ENCODE results near the gene PKP4.

PKP4 gene

DNA sequence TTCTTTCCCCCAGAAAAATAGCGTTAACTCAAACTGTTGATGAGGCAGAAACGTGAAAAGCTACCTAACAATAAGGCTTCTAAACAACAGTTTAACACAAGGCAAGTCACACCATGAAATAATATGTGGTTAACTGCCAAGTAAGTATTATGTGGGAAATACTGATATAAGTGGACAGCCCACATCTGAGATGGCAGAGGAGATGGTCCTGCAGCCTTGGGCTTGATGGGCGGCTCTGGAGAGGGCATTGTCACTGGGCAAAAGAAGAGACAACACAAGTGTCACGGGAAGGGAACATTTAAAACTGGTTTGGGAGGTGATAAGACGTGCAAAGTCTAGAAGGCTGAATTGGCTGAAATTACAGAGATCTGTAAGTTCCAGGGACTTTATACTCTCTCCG, 147.2 kb downstream of the PKP4 start:
- DNase-seq, result no peak

DNA sequence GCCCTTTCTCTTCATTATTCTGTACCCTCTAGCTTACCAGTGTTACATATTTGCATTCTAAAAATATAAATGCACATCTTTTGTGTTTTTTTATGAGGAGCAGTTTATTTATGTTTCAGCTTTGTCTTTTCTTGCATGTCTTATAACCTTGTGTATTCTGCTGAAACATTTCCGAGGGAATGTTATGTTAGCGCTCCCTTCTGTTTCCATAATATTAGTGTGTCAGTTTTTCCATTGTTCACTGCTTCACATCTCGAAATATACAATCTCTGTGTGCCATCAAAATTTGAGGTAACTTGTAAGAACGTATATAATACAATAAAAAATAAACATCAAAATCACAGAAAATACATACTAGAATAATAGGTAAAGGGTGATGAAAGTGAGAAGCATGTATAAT, 153.3 kb downstream of the PKP4 start:
- no peak for DNase-seq

DNA sequence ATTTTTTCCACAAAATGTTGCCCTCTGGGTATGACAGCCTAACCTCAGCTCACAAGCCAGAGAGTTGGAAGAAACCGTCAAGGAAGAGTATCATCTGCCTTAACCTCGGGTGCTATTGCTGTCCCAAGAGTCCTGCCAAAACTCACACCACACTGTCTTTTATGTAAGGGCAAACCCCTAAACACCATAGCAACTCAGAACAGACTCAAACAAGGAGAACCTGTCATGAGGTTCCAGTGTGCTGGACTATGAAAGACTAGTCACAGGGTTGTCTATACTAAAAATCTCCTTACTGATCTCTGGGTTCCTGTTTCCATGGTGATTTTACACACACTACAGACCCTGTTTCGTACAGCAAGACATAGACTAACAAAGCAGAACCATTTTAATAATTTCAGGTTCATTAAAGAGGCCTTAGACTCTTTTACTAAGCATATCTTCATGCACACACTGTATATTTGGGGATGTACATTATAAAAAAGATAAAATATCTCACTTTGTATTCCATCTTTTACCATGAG, 159.8 kb downstream of the PKP4 start:
- no peak for DNase-seq

DNA sequence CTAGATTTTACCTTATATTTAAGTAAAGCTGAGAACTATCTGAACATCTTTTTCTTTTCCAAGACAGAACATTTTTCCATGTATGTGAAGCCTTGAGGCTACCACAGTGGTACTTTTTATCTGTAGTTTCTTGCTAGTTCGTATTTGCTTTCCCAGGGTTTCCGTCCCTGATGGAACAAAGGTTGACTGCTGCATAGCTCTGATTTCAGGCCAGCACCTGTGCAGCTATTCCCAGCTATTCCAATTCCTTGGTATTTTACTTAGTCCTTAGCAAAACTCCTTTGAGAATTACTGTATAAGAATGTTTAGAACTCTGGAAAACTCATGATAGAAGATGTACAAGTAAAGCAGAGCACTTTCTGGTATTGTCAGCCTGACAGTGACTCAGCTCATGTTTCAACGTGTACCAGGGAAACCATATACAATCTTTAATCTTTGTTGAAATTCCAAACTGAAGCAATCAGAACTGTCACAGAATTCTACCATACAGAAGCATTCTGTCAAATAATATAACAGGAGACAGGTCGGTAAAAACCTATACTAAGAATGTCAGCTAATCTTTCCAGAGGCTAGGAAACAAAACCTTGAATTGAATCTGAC, 162.2 kb downstream of the PKP4 start:
- no peak for DNase-seq

DNA sequence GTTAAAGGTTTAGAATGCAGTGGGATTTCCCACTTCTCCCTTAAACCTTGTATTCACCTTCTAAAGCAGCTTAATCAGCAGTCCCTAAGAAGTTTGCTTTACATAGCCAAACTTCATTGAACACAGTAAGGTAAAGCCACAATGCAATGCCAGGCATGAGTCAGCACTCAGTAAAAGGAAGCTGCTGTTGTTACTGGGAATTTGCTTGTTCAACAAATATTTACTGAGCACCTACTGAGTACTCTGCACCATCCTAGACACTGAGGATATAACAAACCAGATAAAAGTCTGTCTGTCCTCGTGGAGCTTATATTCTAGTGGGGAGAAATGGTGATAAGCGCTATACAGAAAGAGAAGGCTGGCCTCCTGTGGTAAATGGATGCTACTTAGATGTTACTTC, 162.7 kb downstream of the PKP4 start:
- no peak for DNase-seq

DNA sequence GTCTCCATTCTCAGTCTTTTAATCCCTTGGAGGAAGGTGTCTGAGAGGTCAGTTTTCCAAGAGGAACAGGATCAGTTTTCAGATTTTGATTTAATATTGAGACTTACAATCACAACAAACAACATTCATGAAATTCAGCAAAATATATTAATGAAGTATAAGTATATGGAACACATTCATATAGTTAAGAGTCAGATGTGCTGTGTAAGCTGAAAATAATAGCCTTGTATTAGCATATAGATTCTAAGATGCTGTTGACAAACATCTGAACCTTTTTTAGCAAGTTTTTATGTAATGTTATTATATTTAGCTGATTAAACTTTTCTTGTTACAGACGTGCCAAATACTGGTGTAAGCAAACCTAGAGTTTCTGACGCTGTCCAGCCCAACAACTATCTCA, 163.9 kb downstream of the PKP4 start:
- no peak for DNase-seq

DNA sequence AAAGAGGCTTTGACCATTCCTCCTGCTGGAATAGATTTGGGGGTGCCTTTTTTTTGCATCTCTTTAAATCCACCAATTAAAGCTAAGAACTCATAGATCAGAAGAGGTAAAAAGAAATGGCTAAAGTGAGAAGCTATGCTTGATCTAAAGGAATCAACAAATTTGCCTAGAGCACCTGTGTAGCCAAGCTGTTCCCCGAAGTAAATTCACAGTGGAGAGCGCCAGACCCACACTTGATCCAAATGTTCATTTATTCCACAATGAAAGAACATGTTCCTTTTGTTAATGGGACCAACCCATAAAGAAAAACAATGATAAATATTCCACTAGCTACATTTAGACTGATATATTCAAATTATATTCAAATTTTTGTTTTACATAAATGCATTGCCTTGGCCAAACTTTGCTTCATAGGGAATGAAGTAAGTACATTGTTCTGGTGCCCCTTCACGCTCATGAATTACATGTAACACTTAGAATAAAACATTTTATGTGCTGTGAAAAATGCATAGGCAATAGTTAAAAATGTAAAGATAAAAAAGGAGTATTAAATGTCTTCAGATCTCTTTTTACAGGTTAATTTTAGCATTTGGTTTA, 167.4 kb downstream of the PKP4 start:
- no peak for DNase-seq

DNA sequence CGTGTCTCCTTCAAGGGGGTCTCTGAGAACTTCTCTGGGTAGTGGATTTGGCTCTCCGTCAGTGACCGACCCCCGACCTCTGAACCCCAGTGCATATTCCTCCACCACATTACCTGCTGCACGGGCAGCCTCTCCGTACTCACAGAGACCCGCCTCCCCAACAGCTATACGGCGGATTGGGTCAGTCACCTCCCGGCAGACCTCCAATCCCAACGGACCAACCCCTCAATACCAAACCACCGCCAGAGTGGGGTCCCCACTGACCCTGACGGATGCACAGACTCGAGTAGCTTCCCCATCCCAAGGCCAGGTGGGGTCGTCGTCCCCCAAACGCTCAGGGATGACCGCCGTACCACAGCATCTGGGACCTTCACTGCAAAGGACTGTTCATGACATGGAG, 168.2 kb downstream of the PKP4 start:
- no peak for DNase-seq

DNA sequence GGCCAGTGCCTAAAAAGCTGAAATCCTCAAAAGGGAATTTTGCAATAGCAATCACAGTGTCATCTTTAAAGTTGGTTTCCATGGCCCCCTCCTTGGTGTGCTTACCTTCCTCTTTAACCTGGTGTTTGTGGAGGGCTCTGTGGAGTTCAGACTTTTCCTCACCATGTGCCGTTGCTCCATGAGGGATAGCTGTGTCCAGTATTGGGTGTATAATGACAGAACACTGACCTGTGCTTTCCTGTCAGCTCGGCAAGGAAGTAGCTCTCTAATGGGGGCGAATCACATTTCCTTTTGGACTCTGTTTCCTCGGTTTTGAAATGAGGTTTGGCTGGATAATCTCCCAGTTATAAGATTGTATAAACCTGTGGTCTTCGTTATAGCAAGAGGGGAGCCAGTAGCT, 172.4 kb downstream of the PKP4 start:
- no peak for DNase-seq

DNA sequence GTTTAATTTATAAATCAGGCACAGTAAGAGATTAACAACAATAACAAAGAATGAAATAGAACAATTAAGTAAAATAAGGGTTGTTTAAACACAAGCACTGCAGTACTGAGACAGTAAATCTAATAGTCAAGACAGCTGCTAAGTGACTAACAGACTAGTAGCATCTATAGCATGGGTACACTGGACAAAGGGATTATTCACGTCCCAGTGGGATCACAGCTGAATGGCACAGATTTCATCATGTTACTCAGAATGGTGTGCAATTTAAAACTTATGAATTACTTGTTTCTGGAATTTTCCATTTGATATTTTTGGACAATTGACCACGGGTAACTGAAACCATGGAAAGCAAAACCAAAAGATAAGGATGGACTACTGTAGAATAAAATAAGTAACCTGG, 176.5 kb downstream of the PKP4 start:
- DNase-seq, result no peak

DNA sequence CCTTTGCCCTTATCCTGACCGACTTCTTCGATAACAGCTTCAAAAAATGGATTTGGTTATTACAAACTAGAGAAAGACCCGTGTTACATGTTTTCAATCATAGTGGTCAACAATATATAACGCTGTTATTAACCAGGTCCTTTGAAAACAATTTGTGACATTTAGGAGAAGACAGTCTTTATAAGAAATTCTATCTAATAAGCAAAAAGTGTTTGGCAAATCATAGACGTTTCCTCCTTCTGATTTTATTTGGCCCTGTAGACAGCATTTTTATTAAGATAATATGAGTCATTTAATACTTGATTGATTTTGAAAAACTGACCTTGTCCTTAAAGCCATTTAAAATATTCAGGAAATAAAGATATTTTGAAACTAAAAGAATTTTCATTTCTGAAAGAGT, 177.9 kb downstream of the PKP4 start:
- no peak for DNase-seq

DNA sequence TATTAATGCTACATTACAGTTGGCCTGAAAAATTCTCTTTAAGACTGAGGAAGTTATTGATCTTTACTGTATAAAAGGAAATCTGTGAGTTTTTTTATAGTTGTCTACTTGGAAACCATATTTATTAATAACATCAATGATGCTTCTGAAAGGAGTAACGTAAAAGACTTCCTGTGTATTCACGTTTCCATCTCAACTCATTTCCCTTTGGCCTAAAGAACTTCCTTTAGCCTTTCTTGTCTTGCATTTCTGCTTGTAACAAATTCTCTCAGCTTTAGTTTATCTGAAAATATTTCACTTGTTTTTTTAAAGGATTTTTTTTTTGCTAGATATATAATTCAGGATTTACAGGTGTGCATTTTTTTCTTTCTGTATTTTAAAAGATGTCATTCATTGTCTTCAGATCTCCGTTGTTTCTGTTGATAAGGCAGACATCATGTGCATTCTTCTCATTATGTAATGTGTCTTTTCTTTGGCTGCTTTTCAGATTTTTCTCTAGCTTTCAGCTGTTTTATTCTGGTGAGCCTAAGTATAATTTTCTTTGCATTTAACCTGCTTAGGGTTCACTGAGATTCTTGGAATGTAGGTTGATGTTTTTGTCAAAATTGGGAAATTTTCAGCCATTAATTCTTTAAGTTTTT, 179.3 kb downstream of the PKP4 start:
- no peak for DNase-seq

DNA sequence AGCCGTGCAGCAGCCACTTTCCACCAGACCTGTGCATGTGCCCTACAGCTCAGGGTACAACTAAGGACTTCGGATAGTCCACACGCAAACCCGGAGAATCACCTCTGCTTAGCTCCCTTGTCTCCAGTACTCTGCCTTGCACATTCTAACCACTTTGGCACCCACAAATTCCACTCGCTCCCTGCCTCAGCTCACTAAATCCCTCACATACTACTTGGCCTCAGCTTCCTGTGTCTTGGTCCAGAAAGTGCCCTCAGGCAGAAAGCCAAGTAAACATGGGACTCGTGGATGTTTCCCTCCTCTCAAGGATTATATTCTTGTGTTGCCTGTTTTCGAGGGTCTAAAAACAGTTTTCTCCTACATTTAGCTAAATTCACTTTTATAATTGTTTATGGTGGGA, 180.6 kb downstream of the PKP4 start:
- DNase-seq, result no peak

DNA sequence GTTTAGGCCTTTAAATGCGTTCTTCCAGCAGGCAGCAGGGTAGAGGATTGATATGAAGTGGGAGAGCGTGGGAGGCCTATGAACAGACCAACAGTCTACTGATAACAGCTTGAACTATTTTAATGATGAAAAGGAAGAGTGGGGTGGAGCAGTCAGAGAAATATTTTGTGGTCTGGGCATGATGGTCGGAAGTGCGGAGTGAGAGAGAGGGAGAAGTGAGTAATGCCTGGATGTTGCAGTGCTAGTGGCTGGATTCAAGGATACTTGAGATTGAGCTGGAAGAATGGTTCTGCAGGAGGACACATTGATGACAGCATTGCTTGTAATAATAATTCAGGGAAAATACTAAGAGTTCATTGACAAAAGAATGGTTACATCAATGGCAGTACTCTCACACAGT, 187.4 kb downstream of the PKP4 start:
- no peak for DNase-seq

DNA sequence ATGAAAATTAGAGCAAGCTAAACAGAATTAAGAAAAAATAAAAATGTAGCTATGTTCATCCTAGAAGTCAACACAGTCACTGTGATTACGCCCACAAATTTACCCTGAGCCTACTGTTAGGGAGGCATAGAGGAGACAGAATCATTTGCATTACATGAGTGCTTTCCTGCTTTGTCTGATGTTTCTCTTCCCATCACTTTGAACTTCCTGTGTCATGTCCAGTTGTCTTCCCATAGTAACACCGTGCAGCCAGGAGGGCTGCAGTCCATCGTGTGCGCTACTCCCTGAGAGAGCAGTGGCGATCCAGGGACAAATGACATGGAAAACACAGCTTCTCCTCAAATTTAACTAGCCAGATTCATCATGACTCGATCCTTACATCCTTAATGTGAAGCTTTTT, 188.5 kb downstream of the PKP4 start:
- DNase-seq, result no peak

DNA sequence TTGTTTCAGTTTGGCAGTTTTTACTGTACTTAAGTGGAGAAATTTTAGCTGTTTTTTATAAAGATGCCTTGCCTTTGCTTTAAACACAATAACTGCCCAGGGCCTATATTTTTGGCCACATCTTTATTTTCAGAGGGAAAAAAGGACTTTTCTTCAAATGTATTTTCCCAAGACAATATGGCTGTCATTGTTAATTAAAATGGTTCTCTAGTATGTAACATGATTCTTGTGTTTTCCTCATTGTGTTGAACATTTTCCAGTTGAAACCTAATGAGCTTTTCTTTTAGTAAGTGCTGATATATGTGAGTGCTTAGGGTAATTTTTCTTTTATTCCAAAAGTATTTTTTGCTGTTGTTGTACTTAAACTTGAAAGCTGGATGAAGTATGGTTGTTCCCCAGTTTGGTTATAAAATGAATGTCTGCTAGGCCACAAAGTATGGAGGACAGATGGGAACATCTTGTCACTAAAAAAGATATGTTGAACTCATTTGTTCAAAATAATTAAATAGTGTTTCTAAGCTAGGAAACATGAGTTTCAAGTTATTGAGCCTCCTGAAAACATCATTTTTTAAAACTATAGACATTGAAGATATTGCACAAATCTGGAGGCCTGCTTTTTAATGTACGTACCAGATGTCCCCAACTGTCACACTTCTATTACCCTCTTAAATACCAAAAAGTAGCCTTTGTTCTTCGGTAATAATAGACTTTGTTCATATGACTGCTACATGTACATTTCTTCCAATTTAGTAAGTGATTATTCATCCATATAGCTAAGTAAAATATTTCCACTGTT, 190.9 kb downstream of the PKP4 start:
- DNase-seq, result no peak

DNA sequence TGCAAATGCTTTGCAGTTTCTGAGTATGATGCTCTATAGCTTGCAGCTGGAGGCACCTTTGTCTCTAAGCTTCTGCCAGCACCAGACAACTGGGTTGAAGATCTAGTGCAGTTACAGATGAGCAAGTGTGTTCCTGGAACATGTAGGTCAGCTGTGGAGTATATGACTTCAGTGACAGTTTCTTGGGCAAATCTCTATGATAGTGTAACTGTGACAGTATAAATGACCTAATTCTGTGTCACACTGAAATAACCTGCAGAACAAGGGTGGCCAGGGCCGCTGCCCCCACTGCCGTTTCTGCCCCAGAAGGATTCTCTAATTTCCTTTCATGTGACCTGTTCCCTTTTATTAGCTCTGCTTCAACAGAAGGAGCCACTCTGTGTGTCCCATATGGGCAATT, 193.1 kb downstream of the PKP4 start:
- no peak for DNase-seq

DNA sequence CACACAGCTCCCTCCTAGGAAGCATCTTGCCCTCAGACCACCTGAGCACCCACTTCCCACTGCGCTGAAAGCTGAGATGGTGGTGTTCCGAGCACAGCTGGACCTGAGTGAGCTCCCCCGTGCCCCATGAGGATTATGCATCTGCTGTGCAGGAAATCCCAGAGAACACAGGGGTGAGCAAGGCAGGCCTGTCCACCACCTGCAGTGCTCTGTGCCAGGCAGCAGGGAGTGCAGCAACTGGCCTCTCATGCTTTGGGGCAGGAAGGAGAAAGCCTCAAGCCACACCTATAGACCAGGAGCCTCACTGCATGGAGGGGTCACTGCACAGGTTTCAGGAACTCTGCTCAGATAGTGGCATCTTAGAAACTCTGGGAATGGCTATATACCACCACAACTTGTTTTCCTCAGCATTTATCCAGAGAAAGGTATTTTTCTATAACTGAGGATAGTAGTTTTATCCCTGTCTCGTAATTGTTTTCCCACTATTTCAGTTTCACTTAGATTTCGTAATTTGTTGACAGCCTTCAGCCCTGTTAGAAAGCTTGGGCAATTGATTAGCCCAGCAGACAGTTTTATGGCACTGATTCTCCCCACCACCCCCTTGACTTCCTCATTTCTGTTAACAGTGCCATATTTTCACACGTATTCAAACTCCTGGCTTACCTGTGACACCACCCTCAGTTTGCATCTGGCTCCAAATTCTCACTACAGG, 194.1 kb downstream of the PKP4 start:
- no peak for DNase-seq

DNA sequence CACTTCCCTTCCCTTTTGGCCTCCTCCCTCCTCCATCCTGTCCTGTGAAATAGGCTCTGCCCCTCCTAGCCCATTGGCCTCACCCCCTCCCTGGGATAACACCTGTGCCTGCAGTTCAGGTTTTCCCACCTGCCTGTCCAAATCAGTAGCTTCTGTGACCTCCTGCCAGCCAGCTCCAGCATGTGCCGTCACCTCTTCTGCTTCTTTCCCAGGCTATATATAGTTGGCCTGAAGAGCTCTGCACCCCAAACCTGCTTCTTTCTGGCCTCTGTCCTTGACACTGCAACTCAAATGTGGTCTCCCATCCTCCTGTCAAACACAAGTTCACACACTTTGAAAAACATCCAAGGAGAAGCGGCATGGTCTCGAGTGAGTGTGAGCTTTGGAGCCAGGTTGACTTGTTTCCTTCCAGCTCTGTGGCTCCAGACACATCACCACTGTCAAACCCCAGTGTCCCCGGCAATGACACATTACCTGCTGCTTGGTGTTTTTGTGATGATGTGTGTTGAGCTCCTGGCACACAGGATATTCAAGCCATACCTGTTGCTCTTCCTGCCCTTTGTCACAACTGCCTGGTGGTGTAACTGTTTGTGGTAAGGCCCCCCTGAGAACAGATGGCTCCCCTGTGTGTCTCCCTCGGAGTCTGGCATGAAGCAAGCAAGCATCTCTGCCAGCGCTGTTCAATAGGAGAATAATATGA, 194.8 kb downstream of the PKP4 start:
- no peak for DNase-seq

DNA sequence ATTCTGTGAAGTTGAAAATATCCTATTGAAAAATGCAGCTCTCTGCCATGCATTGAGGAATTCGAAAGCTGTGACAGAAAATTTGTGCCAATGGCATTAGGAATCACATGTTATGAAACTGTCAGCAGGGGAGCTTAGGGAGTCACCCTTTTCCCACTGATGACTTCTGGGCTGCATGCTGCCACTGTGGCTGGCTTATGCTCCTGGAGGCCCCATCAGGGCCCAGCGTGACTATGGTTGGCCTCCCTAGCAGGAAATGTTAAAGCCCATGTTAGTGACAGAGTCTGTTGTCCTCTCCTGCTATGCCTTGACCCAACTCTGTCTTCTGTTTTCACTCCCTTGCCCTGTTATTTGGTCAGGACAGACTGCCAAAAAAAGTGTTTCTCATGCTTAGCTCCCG, 198.9 kb downstream of the PKP4 start:
- no peak for DNase-seq

DNA sequence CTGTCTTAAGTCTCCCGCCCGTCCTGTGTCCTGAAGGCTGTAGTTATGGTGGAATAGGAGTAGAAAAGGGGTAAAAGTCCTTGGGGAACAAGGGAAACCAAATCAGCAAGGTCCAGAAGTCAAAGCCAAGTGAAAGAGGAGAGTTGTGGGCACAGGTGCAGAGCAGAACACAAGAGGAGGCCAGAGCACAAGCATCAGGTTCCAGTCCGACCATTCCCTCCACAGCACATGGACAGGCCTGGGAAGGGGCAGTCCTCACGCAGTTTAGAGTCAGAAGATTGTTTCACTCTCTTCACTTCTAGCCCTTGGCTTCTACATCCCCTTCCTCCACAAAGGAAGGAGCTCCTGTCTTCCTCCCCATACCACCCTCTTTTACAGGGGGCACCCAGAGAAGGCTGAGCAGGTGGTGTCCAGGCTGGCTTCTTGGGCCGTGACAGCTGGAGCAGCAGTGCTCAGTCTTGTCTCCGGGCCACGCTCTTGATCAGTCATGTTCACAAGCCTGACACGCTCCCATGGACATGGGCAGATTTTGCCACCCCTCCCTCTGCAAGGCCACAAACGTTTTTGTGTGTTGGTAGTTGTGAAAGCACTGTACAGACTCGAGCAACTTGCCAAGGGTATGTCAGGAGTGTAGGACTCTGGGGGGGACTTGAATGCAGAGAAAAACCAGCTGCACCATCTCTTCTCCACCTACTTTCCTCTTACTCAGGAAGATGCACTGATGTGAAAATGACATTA, 199.9 kb downstream of the PKP4 start:
- DNase-seq, result no peak

DNA sequence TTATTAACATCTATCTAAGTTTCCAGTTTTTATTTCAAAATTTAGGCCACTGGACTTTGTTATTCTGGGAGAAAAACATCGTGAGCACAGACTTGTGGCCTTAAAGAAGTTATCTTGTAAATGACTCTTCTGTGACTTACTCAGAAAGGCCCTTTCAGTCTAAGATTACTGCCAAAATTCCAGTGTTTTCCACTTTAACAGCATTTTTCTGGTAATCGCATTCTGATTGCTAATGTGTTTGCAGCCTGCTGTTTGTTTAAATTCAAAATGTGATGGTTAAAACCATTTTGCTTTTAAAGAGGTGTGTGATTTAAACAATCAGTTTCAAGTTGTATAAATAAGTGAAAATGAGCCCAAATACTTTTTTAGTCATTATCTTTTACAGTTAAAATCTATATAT, 201.6 kb downstream of the PKP4 start:
- DNase-seq, result no peak

Measured in stimulated activated CD4-positive, alpha-beta T cell treated with anti-CD3 and anti-CD28 coated beads, Interleukin-1b, Interleukin-23, amount 100 ng/mL, for 48 hours (primary cell).